ENCODE measurements around the gene WHRN.

WHRN gene

GRCh38 chr9:114449236-114449635 lies 56.0 kb downstream of the WHRN start:
- Histone ChIP-seq H3K36me3 (no peaks in the 10 kb centered on the region), H3K4me1 (ENCODE audit: control insufficient read depth in 1 of 2, insufficient read depth in 1 of 2, low read depth in 1 of 2, low read length in 1 of 2) (peaks cover 7 to 9% of the 10 kb centered on the region in 2 experiments), H3K27me3 (no peaks in the 10 kb centered on the region), H3K4me3 (ENCODE audit: low read depth in 1 of 2, low read length in 1 of 2) (no peak overlapping the region), H3K9me3 (no peaks in the 10 kb centered on the region), H3K27ac (no peak overlapping the region)
- no peak for TF ChIP-seq CTCF (IDR thresholded peaks at IDR 0.05)

GRCh38 chr9:114448706-114449105 lies 56.6 kb downstream of the WHRN start:
- H3K9me3 ChIP-seq: no peaks in the 10 kb centered on the region

GRCh38 chr9:114446672-114447450 lies 58.4 kb downstream of the WHRN start:
- H3K27me3 ChIP-seq: no peaks in the 10 kb centered on the region
- H3K4me3 ChIP-seq (ENCODE audit: low read depth in 1 of 2, low read length in 1 of 2): no peak overlapping the region
- TF ChIP-seq CTCF (IDR thresholded peaks at IDR 0.05): no peak
- H3K36me3 ChIP-seq: no peaks in the 10 kb centered on the region
- H3K4me1 ChIP-seq (ENCODE audit: control insufficient read depth in 1 of 2, insufficient read depth in 1 of 2, low read depth in 1 of 2, low read length in 1 of 2): no peaks in the 10 kb centered on the region
- no peaks in the 10 kb centered on the region for H3K9me3 ChIP-seq
- no peak overlapping the region for H3K27ac ChIP-seq

More at GRCh38 chr9:114448706-114449105, 56.6 kb downstream of the WHRN start:
- TF ChIP-seq CTCF (IDR thresholded peaks at IDR 0.05): no peak
- Histone ChIP-seq H3K4me3 (ENCODE audit: low read depth in 1 of 2, low read length in 1 of 2) (no peak overlapping the region), H3K4me1 (ENCODE audit: control insufficient read depth in 1 of 2, insufficient read depth in 1 of 2, low read depth in 1 of 2, low read length in 1 of 2) (peaks cover 7 to 9% of the 10 kb centered on the region in 2 experiments), H3K27ac (no peak overlapping the region), H3K36me3 (no peaks in the 10 kb centered on the region), H3K27me3 (no peaks in the 10 kb centered on the region)

GRCh38 chr9:114446036-114446435 lies 59.2 kb downstream of the WHRN start:
- no peak overlapping the region for H3K4me3 ChIP-seq (ENCODE audit: low read depth in 1 of 2, low read length in 1 of 2)
- no peaks in the 10 kb centered on the region for H3K9me3 ChIP-seq
- H3K27ac ChIP-seq: no peak overlapping the region
- no peaks in the 10 kb centered on the region for H3K36me3 ChIP-seq
- TF ChIP-seq CTCF (IDR thresholded peaks at IDR 0.05): no peak
- no peaks in the 10 kb centered on the region for H3K27me3 ChIP-seq
- no peaks in the 10 kb centered on the region for H3K4me1 ChIP-seq (ENCODE audit: control insufficient read depth in 1 of 2, insufficient read depth in 1 of 2, low read depth in 1 of 2, low read length in 1 of 2)

- Histone ChIP-seq H3K4me1 (ENCODE audit: control insufficient read depth in 1 of 2, insufficient read depth in 1 of 2, low read depth in 1 of 2, low read length in 1 of 2) (no peaks in the 10 kb centered on the region), H3K9me3 (no peaks in the 10 kb centered on the region), H3K36me3 (no peaks in the 10 kb centered on the region), H3K4me3 (ENCODE audit: low read depth in 1 of 2, low read length in 1 of 2) (no peak overlapping the region), H3K27me3 (no peaks in the 10 kb centered on the region), H3K27ac (no peak overlapping the region)
- no peak for TF ChIP-seq CTCF (IDR thresholded peaks at IDR 0.05)
Observed at GRCh38 chr9:114445616-114446015, 59.7 kb downstream of the WHRN start.
